Measurements from ENCODE around the gene PKDREJ. TPM values are rescaled to one million over a fixed set of nuclear protein-coding genes. Genes with fewer than 3 reads are reported as not detected.

The PKDREJ gene
- total RNA-seq, 1 experiment from 2014 or later, result 0.05 TPM

DNA sequence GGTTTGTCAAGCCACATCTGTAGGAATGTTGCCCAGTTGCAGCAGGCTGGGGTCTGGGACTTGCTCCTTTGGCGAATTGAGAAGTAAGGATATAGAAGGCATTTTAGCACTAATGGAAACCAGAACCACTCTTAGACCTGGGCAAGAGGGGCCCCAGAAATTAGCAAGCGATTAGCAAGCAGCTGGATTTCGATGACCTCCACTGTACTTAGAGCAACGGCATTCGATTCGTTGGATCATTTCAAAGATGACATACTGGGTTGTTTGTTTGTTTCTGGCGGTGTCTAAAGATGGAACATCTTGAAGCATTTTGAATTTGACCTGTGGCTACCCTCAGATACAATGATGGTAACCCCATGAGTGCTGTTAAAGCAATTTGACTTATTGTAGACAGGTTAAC, 11.9 kb downstream of the PKDREJ start:
- Mint-ChIP-seq H3K4me3 (ENCODE audit: low read depth, unreplicated experiment) (peak overlapping the region; percentile 99), H3K9me3 (ENCODE audit: low read depth, unreplicated experiment) (no peaks in the 10 kb centered on the region), H3K36me3 (ENCODE audit: insufficient read depth, unreplicated experiment) (peaks cover 40% of the 10 kb centered on the region), H3K27ac (ENCODE audit: unreplicated experiment) (peak overlapping the region; percentile 94), H3K4me1 (ENCODE audit: low read depth, unreplicated experiment) (peaks cover 11% of the 10 kb centered on the region), H3K27me3 (ENCODE audit: unreplicated experiment) (no peaks in the 10 kb centered on the region)
- DNase-seq, result no peak
- BruUV-seq (replicated peaks), result no TSS peak
- intact Hi-C loops (cut with micrococcal nuclease; ENCODE audit: unreplicated experiment), result loop anchor here (10.0 kb wide), 1 partner anchor 56 kb away; no protein-coding TSS in a partner anchor
- CTCF ChIA-PET, result no interaction called here
- no peak for TF ChIP-seq CTCF (IDR thresholded peaks at IDR 0.05; ENCODE audit: unreplicated experiment)

- intact Hi-C loops (cut with micrococcal nuclease; ENCODE audit: unreplicated experiment), result loop anchor here (10.0 kb wide), 1 partner anchor 56 kb away; no protein-coding TSS in a partner anchor
- H3K9me3 Mint-ChIP-seq (ENCODE audit: low read depth, unreplicated experiment), result no peaks in the 10 kb centered on the region
- peak overlapping the region; percentile 94 for H3K27ac Mint-ChIP-seq (ENCODE audit: unreplicated experiment)
- no peaks in the 10 kb centered on the region for H3K27me3 Mint-ChIP-seq (ENCODE audit: unreplicated experiment)
- no peak for TF ChIP-seq CTCF (IDR thresholded peaks at IDR 0.05; ENCODE audit: unreplicated experiment)
- BruUV-seq (replicated peaks), result no TSS peak
- CTCF ChIA-PET, result interaction anchor here (0.6 kb wide), 1 partner anchor 18 kb away, joined by 4 read pairs; no protein-coding TSS in a partner anchor
- peak; percentile 22 for DNase-seq
- peak overlapping the region; percentile 99 for H3K4me3 Mint-ChIP-seq (ENCODE audit: low read depth, unreplicated experiment)
- H3K36me3 Mint-ChIP-seq (ENCODE audit: insufficient read depth, unreplicated experiment), result peaks cover 40% of the 10 kb centered on the region
- H3K4me1 Mint-ChIP-seq (ENCODE audit: low read depth, unreplicated experiment), result peaks cover 11% of the 10 kb centered on the region
These were observed 12.4 kb downstream of the PKDREJ start for GRCh38 chr22:46250783-46251125.

DNA sequence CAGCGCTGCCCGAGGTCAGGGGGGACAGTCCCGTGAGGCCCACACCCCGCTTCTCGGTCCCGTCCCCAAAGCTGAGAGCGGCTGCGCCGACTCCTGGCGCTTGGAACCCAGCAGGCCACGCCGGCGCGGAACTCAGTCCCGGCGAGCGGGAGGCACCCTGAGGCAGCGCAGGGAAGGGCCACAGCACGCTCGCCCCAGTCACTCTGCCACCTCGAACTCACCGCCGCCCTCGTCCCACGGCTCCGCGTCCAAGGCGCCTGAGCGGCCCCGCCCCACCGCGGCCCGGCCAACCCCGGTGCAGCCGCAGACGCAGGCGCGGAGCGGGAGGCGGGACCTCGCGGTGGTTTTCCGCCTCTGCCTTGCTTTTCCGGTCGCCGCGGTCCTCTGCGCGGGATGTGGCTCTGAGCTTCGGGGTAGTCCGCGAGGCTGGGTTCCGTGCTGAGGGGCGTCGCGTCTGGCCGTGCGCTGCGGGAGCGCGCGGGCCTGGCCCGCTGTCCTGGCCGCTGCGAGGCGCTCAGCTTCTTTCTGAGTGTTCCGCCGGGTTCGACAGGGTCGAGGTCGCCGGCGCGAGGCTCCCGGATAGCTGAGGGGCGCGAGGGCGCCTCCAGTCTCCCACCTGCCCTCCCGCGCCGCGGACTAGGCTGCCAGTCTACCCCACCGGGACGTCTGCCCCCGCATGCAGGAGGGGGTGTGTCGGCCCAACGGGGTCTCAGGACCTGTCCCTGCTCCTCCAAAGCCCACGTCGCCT, 12.9 kb downstream of the PKDREJ start, which contains the start of gene CDPF1:
CDPF1 (minus strand) TSS at position 259 of the 748 bp plus-strand sequence. CDS start 2,009 bp downstream, outside the sequence.
- CTCF ChIA-PET, result interaction anchor here (0.6 kb wide), 1 partner anchor 18 kb away, joined by 4 read pairs; no protein-coding TSS in a partner anchor
- Mint-ChIP-seq H3K4me1 (ENCODE audit: low read depth, unreplicated experiment) (peaks cover 11% of the 10 kb centered on the region), H3K9me3 (ENCODE audit: low read depth, unreplicated experiment) (no peaks in the 10 kb centered on the region), H3K4me3 (ENCODE audit: low read depth, unreplicated experiment) (peak within 1 kb of the TSS; percentile 99), H3K27me3 (ENCODE audit: unreplicated experiment) (no peaks in the 10 kb centered on the region), H3K27ac (ENCODE audit: unreplicated experiment) (peak within 1 kb of the TSS; percentile 94), H3K36me3 (ENCODE audit: insufficient read depth, unreplicated experiment) (peaks cover 40% of the 10 kb centered on the region)
- no peak for TF ChIP-seq CTCF (IDR thresholded peaks at IDR 0.05; ENCODE audit: unreplicated experiment)
- no TSS peak for BruUV-seq (replicated peaks)
- intact Hi-C loops (cut with micrococcal nuclease; ENCODE audit: unreplicated experiment), result loop anchor here (10.0 kb wide), 1 partner anchor 55 kb away; no protein-coding TSS in a partner anchor
- DNase-seq, result peak; percentile 94

- Mint-ChIP-seq H3K4me1 (ENCODE audit: low read depth, unreplicated experiment) (peaks cover 11% of the 10 kb centered on the region), H3K4me3 (ENCODE audit: low read depth, unreplicated experiment) (no peak overlapping the region), H3K36me3 (ENCODE audit: insufficient read depth, unreplicated experiment) (peaks cover 32% of the 10 kb centered on the region), H3K27me3 (ENCODE audit: unreplicated experiment) (no peaks in the 10 kb centered on the region), H3K27ac (ENCODE audit: unreplicated experiment) (no peak overlapping the region), H3K9me3 (ENCODE audit: low read depth, unreplicated experiment) (no peaks in the 10 kb centered on the region)
- CTCF ChIA-PET, result no interaction called here
- intact Hi-C loops (cut with micrococcal nuclease; ENCODE audit: unreplicated experiment), result no loop called here
- no TSS peak for BruUV-seq (replicated peaks)
- no peak for DNase-seq
- no peak for TF ChIP-seq CTCF (IDR thresholded peaks at IDR 0.05; ENCODE audit: unreplicated experiment)
These were observed 15.6 kb downstream of the PKDREJ start for GRCh38 chr22:46247443-46247975.

Data from Calu3 (cell line).